Spleen (tissue), 11 donors: Measurements from ENCODE around the gene DEPDC5. TPM values are rescaled to one million over a fixed set of nuclear protein-coding genes. Genes with fewer than 3 reads are reported as not detected.
"Not testable (repeated sequence)": the region's sequence is repeated elsewhere in the genome, so short reads cannot be mapped to it uniquely, and the experiment has no call there.

Experiments used
- DNase-seq: peaks from one replicate; pipeline ENCODE4 v3.0.0-alpha.2; 2020
- H3K27ac ChIP-seq, 8 donors: fragments of 200-600 bp; sonication (generic) in 7 of 8; 1 replicate in 4 of 8; 2 replicates in 4 of 8; pipeline versions ENCODE4 v1.5.0 to v1.8.0; 2016 to 2021; ENCODE audit warnings: inconsistent platforms in 4 of 8, mild to moderate bottlenecking in 4 of 8, moderate library complexity in 1 of 8
- H3K27me3 ChIP-seq, 7 donors: fragments of 200-600 bp; sonication (generic) in 6 of 7; replicated peaks in 1 of 7; 1 replicate in 4 of 7; 2 replicates in 3 of 7; pipeline versions ENCODE4 v1.5.0 to v1.8.0; 2016 to 2021; ENCODE audit warnings: inconsistent platforms in 3 of 7, mild to moderate bottlenecking in 1 of 7
- H3K36me3 ChIP-seq, 6 donors: fragments of 200-600 bp; sonication (generic) in 5 of 6; 1 replicate in 4 of 6; 2 replicates in 2 of 6; pipeline versions ENCODE4 v1.5.0 to v1.8.0; 2016 to 2021; ENCODE audit warnings: inconsistent platforms in 2 of 6
- H3K4me1 ChIP-seq, 6 donors: fragments of 200-600 bp; sonication (generic) in 5 of 6; 1 replicate in 3 of 6; 2 replicates in 3 of 6; pipeline versions ENCODE4 v1.5.0 to v1.8.0; 2016 to 2021; ENCODE audit warnings: inconsistent platforms in 3 of 6
- H3K4me3 ChIP-seq, 8 donors: fragments of 200-600 bp; sonication (generic) in 7 of 8; 1 replicate in 4 of 8; 2 replicates in 4 of 8; pipeline versions ENCODE4 v1.5.0 to v1.8.0; 2016 to 2021; ENCODE audit warnings: inconsistent platforms in 4 of 8, mild to moderate bottlenecking in 4 of 8, moderate library complexity in 2 of 8
- H3K9me3 ChIP-seq, 8 donors: fragments of 200-600 bp; sonication (generic) in 7 of 8; 1 replicate in 4 of 8; 2 replicates in 4 of 8; pipeline versions ENCODE4 v1.5.0 to v1.8.0; 2016 to 2021; ENCODE audit warnings: inconsistent platforms in 4 of 8
- POLR2A ChIP-seq, 3 donors: fragments of 450-650 bp; IDR thresholded peaks; one replicate each; pipeline ENCODE4 v1.5.1; 2017; ENCODE audit warnings: antibody characterized with exemption in 3 of 3, mild to moderate bottlenecking in 1 of 3
- POLR2AphosphoS5 ChIP-seq, 3 donors: sonication (generic); formaldehyde crosslinking; IDR thresholded peaks; one replicate each; pipeline ENCODE4 v1.5.1; 2017; ENCODE audit warnings: antibody characterized with exemption in 3 of 3
- WGBS, 5 donors: extraction: QIAGEN DNeasy Blood & Tissue Kit in 3 of 5; methylation state at CpG; one replicate each; pipeline versions ENCODE4 v1.1.5 to v1.1.7; 2013 to 2018; 5-methylcytosine and 5-hydroxymethylcytosine counted together
- intact Hi-C: fragments of 100-400 bp; cut with DNase I; formaldehyde crosslinking; loops from one replicate; pipeline ENCODE4 v1.15.0; 2023; ENCODE audit warnings: low total_unique reads
- polyA plus RNA-seq, 3 donors: library from polyadenylated mRNA; stranded (reverse); fragments of 200-250 nt; gene quantifications; one replicate each; pipeline ENCODE4 v1.2.1, GENCODE V29; 2013
- total RNA-seq, 7 donors: library from RNA; depleted of rRNA in 3 of 7; stranded (reverse); fragments of >200 nt in 3 of 7; fragmentation: NEBNext Ultra II Directional in 4 of 7; extraction: Animal tissue kit (Norgen Biotek cat#: 25700) in 4 of 7; gene quantifications; one replicate each; pipeline versions ENCODE4 v1.1.0 to v1.2.1, GENCODE V29; 2016 to 2021
- TF ChIP-seq, protein P1 (sequence below), 11 experiments: fragments of 200-600 bp in 7 of 11; fragments of 450-650 bp in 4 of 11; sonication (generic) in 4 of 11; IDR thresholded peaks in 8 of 11; conservative IDR thresholded peaks in 3 of 11; 1 replicate in 7 of 11; 2 replicates in 4 of 11; pipeline versions ENCODE4 v1.4.0 to v1.8.0; 2016 to 2021; ENCODE audit warnings: antibody characterized with exemption in 11 of 11, inconsistent platforms in 4 of 11, mild to moderate bottlenecking in 1 of 11
- donor health status: healthy with polysubstance abuse.
- donor health status: DM: no; HTN: no; CAD: no; lungs with moderate emphysema.
- donor health status: DM: no; HTN: no; CAD: no.
- donor health status: Bipolar disorder and iron deficiency.
- donor health status: healthy.
- donor health status: DM: no; HTN: no; CAD: no.
- donor health status: DM: yes; HTN: yes; CAD: no.

The DEPDC5 gene
- total and polyA plus RNA-seq, 10 donors: 9.6 to 64.6 (median 44.3) TPM

DNA sequence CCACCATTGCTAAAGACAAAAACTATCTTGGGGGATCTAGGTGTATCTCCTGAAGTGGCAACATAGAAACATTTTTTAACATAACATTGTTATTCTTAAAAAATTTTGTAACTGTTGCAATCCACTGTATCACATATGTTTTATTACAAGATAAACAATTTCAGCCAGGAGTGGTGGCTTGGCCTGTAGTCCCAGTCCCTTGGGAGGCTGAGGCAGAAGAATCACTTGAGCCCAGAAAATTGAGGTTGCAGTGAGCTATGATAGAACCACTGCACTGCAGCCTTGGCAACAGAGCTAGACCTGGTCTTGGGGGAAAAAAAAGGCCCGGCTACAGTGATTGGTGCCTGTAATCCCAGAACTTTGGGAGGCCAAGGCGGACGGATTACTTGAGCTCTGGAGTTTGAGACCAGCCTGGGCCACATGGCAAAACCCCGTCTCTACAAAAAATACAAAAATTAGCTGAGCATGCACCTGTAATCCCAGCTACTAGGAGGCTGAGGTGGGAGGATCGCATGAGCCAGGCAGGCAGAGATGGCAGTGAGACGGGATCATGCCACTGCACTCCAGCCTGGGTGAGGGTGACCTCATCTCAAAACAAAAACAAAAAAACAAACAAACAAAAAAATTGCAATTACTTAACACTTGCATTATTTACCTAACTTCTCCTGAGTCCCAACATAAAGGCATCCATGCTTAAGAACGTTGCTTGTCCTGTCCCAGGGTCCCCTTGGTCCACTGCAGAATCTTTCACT lies 1.5 kb upstream of the DEPDC5 start:
- no peaks in the 10 kb centered on the region for H3K27me3 ChIP-seq
- peak overlapping the region in 2 of 8 donors; percentile 72 to 91 for H3K4me3 ChIP-seq
- WGBS, 5 donors: 77 to 90% (median 81%) methylated on average over 7 of the region's 7 CpGs
- H3K36me3 ChIP-seq: peaks cover 0 to 16% (median under 1%) of the 10 kb centered on the region in 6 donors
- no peak for DNase-seq
- no peak for TF ChIP-seq POLR2A (IDR thresholded peaks at IDR 0.05)
- peak overlapping the region; percentile 93 to 98 (median 97) for H3K27ac ChIP-seq
- H3K9me3 ChIP-seq: no peaks in the 10 kb centered on the region
- intact Hi-C loops: no loop called here
- peaks cover 42 to 90% (median 65%) of the 10 kb centered on the region in 6 donors for H3K4me1 ChIP-seq

DNA sequence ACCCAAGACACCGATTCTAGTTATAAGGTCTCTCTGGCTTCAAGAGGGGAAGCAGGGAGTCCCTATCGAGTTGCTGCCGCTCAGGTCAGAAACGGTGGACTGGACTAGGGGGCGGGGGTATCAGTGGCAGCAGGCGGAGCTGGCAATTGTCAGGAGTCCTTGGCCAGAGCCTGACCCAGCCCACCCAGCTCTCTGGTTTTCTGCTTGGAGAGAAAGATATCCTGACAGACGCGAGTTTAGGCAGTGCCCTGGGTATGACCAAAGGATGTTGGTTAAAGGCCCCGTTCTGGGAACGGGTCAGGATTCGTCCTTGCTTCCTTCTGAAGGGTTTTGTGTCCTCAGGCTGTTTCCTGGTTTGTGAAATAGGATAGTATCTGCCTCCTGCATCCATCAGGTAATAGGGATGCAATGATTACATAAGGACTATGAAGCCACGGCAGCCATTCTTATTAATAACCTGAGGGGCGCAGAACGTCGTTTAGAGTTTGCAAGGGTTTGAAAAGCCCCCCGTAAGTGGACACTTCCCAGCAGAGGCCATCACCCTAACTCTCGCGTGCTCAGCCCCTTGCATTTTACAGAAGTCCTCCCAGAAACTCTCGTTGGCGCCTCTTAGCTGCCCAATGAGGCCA lies 700 bp upstream of the DEPDC5 start:
- H3K27me3 ChIP-seq: no peaks in the 10 kb centered on the region
- H3K27ac ChIP-seq: peak overlapping the region; percentile 93 to 98 (median 97)
- peaks cover 0 to 17% (median 6%) of the 10 kb centered on the region in 6 donors for H3K36me3 ChIP-seq
- WGBS, 5 donors: 4 to 15% (median 9%) methylated on average over 20 of the region's 20 CpGs
- DNase-seq: peak; percentile 89
- peaks cover 38 to 85% (median 58%) of the 10 kb centered on the region in 6 donors for H3K4me1 ChIP-seq
- peak overlapping the region in 7 of 8 donors; percentile 55 to 91 (median 79) for H3K4me3 ChIP-seq
- peak in 2 of 3 donors; percentile 34 to 55 for TF ChIP-seq POLR2AphosphoS5 (IDR thresholded peaks at IDR 0.05)
- TF ChIP-seq POLR2A (IDR thresholded peaks at IDR 0.05): no peak
- intact Hi-C loops: no loop called here
- H3K9me3 ChIP-seq: no peaks in the 10 kb centered on the region

DNA sequence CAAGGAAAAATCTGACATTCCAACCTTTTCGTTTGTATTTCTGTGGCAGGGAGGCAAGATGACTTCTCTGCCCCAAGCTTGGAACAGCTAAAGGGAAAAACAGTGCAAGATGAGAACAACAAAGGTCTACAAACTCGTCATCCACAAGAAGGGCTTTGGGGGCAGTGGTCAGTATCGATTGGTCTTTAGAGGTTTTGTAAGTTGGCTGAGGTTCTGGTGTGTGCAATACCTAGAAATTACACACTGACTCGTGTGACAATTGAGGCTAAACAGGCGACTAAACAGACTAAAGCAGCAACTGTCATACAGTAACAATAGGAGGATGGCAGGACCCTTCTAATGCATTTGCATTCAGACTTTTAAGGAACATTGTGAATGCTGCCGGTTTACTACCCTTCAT lies 994 bp downstream of the DEPDC5 start:
- H3K36me3 ChIP-seq: peaks cover 0 to 34% (median 22%) of the 10 kb centered on the region in 6 donors
- DNase-seq: no peak
- intact Hi-C loops: no loop called here
- peak overlapping the region in 6 of 8 donors; percentile 93 to 98 (median 97) for H3K27ac ChIP-seq
- H3K4me1 ChIP-seq: peaks cover 26 to 71% (median 44%) of the 10 kb centered on the region in 6 donors
- H3K4me3 ChIP-seq: peak overlapping the region in 5 of 8 donors; percentile 72 to 91 (median 79)
- WGBS, 5 donors: 40 to 63% (median 43%) methylated on average over 6 of the region's 6 CpGs
- no peak for TF ChIP-seq POLR2A (IDR thresholded peaks at IDR 0.05)
- TF ChIP-seq POLR2AphosphoS5 (IDR thresholded peaks at IDR 0.05): no peak
- TF ChIP-seq, protein P1, sequence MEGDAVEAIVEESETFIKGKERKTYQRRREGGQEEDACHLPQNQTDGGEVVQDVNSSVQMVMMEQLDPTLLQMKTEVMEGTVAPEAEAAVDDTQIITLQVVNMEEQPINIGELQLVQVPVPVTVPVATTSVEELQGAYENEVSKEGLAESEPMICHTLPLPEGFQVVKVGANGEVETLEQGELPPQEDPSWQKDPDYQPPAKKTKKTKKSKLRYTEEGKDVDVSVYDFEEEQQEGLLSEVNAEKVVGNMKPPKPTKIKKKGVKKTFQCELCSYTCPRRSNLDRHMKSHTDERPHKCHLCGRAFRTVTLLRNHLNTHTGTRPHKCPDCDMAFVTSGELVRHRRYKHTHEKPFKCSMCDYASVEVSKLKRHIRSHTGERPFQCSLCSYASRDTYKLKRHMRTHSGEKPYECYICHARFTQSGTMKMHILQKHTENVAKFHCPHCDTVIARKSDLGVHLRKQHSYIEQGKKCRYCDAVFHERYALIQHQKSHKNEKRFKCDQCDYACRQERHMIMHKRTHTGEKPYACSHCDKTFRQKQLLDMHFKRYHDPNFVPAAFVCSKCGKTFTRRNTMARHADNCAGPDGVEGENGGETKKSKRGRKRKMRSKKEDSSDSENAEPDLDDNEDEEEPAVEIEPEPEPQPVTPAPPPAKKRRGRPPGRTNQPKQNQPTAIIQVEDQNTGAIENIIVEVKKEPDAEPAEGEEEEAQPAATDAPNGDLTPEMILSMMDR (IDR thresholded peaks at IDR 0.05 in 8 of 11, conservative IDR thresholded peaks at IDR 0.05 in 3 of 11): no peak
- H3K9me3 ChIP-seq: no peaks in the 10 kb centered on the region
- no peaks in the 10 kb centered on the region for H3K27me3 ChIP-seq

DNA sequence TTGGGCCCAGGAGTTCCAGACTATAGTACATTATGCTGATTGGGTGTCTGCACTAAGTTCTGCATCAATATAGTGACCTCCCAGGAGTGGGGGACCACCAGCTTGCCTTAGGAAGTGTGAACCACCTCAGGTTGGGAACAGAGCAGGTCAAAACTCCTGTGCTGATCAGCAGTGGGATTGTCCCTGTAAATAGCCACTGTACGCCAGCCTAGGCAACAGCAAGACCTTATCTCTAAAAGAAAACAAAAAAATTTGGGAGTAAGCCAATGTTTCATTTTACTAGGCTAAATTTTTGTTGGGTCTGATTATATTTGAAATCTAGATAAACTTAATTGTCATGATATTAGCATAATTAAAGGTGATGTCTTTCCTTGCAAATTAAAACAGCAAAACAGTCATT lies 3.4 kb downstream of the DEPDC5 start:
- H3K4me1 ChIP-seq: peaks cover 16 to 48% (median 29%) of the 10 kb centered on the region in 6 donors
- H3K36me3 ChIP-seq: peaks cover 0 to 58% (median 40%) of the 10 kb centered on the region in 6 donors
- TF ChIP-seq, protein P1 (IDR thresholded peaks at IDR 0.05 in 8 of 11, conservative IDR thresholded peaks at IDR 0.05 in 3 of 11): no peak
- TF ChIP-seq POLR2A (IDR thresholded peaks at IDR 0.05) (no peak), POLR2AphosphoS5 (IDR thresholded peaks at IDR 0.05) (no peak)
- H3K9me3 ChIP-seq: no peaks in the 10 kb centered on the region
- intact Hi-C loops: no loop called here
- DNase-seq: no peak
- H3K27me3 ChIP-seq: no peaks in the 10 kb centered on the region
- 76 to 100% (median 82%) methylated on average over 1 of the region's 1 CpG for WGBS, 5 donors
- H3K4me3 ChIP-seq: no peak overlapping the region
- no peak overlapping the region for H3K27ac ChIP-seq

DNA sequence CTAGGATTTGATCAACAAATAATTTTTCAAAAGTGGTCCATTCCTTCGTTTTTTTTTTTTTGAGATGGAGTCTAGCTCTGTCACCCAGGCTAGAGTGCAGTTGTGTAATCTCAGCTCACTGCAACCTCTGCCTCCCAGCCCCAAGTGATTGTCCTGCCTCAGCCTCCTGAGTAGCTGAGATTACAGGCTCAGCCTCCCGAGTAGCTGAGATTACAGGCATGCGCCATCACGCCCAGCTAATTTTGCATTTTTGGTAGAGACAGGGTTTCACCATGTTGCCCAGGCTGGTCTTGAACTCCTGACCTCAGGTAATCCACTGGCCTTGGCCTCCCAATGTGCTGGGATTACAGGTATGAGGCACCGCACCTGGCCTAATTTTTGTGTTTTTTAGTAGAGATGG lies 5.0 kb downstream of the DEPDC5 start:
- DNase-seq, H3K27me3 ChIP-seq, H3K27ac ChIP-seq, H3K4me3 ChIP-seq, H3K9me3 ChIP-seq, intact Hi-C loops: not testable (repeated sequence)
- Histone ChIP-seq H3K4me1 (peaks cover 6 to 36% (median 17%) of the 10 kb centered on the region in 6 donors), H3K36me3 (peaks cover 0 to 74% (median 54%) of the 10 kb centered on the region in 6 donors)
- WGBS, 5 donors: 86 to 95% (median 92%) methylated on average over 5 of the region's 5 CpGs
